Neural crest cell (in vitro differentiated cells): ENCODE results near the gene RAPGEF2. TPM values are rescaled to one million over a fixed set of nuclear protein-coding genes. Genes with fewer than 3 reads are reported as not detected.
"Not testable (repeated sequence)": the region's sequence is repeated elsewhere in the genome, so short reads cannot be mapped to it uniquely, and the experiment has no call there.

Experiments
- DNase-seq: peaks from one replicate; pipeline ENCODE4 v3.0.0; 2021; ENCODE audit warnings: low read depth, mixed read lengths, low spot score
- H3K27ac Mint-ChIP-seq: one replicate; pipeline ENCODE4 v1.8.0; 2021; ENCODE audit warnings: mild to moderate bottlenecking, mixed read lengths; ENCODE audit not compliant: unreplicated experiment
- H3K27me3 Mint-ChIP-seq: 2 replicates; pipeline ENCODE4 v1.8.0; 2021; ENCODE audit warnings: low read depth, mild to moderate bottlenecking, mixed read lengths
- H3K36me3 Mint-ChIP-seq: 2 replicates; pipeline ENCODE4 v1.8.0; 2021; ENCODE audit warnings: low read depth, mild to moderate bottlenecking, mixed read lengths
- H3K4me1 Mint-ChIP-seq: 2 replicates; pipeline ENCODE4 v1.8.0; 2021; ENCODE audit warnings: mixed read lengths
- H3K4me3 Mint-ChIP-seq: one replicate; pipeline ENCODE4 v1.8.0; 2021; ENCODE audit warnings: mild to moderate bottlenecking, mixed read lengths
- H3K9me3 Mint-ChIP-seq: 2 replicates; pipeline ENCODE4 v1.8.0; 2021; ENCODE audit warnings: mixed read lengths
- total RNA-seq: library from RNA; stranded (reverse); gene quantifications from 2 replicates; pipeline ENCODE4 v1.2.1, GENCODE V29; 2021
- TF ChIP-seq, protein P1 (sequence below): fragments of 200-600 bp; sonication (generic); conservative IDR thresholded peaks from 2 replicates; pipeline ENCODE4 v1.5.0; 2021; ENCODE audit warnings: antibody characterized with exemption, mild to moderate bottlenecking

The RAPGEF2 gene
- total RNA-seq, 1 donor from 2014 or later: 44.2 TPM

DNA sequence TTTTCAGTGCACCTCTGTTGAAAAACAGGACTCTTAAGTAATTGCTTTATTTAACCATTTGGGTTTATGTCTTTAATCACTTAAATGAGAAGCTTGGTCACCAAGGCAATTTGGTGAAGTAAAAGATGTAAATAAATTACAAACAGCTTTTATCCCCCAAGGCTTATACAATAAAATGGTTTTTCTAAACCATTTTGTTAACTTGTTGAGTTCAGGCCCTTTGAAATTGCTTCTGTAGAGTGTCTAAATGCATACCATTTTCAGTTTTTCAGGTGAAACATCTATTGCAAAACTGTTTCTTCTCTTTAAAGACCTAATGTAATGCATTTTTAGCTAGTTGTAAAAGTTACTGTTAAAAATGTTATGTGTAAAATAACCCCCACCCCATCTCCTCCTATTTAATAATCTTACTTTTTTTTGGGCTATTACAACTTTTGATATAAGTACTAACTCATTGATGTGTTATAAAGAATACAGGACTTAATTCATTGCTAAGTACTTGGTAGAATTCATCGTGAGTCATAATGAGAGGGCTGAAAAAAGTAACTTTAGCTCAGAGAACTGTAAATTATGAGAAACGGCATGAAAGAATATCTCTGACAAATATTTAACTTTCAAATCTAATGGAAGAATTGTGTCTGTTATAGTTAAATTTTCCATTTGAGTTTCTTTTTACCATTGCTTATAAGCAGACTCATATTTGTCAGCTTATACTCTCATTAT, 4.5 kb downstream of the RAPGEF2 start:
- H3K9me3 Mint-ChIP-seq: no peaks in the 10 kb centered on the region
- H3K4me1 Mint-ChIP-seq: peaks cover 43% of the 10 kb centered on the region
- H3K4me3 Mint-ChIP-seq: peak overlapping the region; percentile 68
- TF ChIP-seq, protein P1, sequence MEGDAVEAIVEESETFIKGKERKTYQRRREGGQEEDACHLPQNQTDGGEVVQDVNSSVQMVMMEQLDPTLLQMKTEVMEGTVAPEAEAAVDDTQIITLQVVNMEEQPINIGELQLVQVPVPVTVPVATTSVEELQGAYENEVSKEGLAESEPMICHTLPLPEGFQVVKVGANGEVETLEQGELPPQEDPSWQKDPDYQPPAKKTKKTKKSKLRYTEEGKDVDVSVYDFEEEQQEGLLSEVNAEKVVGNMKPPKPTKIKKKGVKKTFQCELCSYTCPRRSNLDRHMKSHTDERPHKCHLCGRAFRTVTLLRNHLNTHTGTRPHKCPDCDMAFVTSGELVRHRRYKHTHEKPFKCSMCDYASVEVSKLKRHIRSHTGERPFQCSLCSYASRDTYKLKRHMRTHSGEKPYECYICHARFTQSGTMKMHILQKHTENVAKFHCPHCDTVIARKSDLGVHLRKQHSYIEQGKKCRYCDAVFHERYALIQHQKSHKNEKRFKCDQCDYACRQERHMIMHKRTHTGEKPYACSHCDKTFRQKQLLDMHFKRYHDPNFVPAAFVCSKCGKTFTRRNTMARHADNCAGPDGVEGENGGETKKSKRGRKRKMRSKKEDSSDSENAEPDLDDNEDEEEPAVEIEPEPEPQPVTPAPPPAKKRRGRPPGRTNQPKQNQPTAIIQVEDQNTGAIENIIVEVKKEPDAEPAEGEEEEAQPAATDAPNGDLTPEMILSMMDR: no peak
- DNase-seq: no peak
- H3K36me3 Mint-ChIP-seq: no peaks in the 10 kb centered on the region
- peaks cover 1% of the 10 kb centered on the region for H3K27me3 Mint-ChIP-seq
- H3K27ac Mint-ChIP-seq: no peak overlapping the region

DNA sequence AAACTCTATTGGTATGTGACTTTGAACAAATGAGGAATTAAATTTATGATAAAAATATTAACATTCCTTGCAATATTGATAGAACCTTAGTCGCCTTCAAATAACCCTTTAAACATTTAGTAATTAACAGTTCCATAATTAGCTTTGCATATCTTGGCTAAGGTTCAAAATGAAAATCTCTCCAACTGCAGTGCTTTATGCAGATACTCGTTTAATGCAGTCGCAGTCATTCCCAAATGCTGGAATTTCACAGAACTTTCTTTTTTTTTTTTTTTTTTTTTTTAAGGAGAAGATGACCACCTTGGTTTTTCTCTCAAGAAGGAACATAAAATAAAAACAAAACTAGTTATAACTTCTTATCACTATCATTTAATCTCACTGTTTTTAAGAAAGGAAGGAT, 5.2 kb downstream of the RAPGEF2 start:
- H3K27ac Mint-ChIP-seq: no peak overlapping the region
- H3K4me1 Mint-ChIP-seq: peaks cover 42% of the 10 kb centered on the region
- H3K27me3 Mint-ChIP-seq: no peaks in the 10 kb centered on the region
- no peaks in the 10 kb centered on the region for H3K9me3 Mint-ChIP-seq
- no peaks in the 10 kb centered on the region for H3K36me3 Mint-ChIP-seq
- no peak for DNase-seq
- TF ChIP-seq, protein P1: no peak
- no peak overlapping the region for H3K4me3 Mint-ChIP-seq

DNA sequence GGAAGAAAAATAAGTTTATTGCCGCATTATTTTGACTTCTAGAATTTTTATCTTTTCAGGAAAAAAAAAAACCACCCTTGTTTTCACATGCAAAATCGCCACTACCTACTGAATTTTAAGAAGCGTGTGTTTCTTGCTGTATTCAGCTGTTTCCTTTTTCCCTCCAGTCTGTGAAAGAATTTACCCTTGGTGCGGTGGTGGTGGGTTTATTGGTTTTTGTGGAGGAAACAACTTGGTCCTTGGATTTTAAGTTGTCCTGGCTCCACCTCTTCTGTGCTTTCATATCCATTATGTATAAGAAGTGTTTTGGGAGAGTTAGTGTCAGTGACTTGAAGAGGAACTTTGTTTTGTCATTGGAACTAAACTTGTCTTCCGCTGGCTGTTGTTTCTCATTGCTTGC, 8.1 kb downstream of the RAPGEF2 start:
- no peak overlapping the region for H3K27ac Mint-ChIP-seq
- no peak overlapping the region for H3K4me3 Mint-ChIP-seq
- H3K4me1 Mint-ChIP-seq: peaks cover 24% of the 10 kb centered on the region
- TF ChIP-seq, protein P1: no peak
- DNase-seq: no peak
- H3K9me3 Mint-ChIP-seq: peaks cover 8% of the 10 kb centered on the region
- no peaks in the 10 kb centered on the region for H3K27me3 Mint-ChIP-seq
- peaks cover 5% of the 10 kb centered on the region for H3K36me3 Mint-ChIP-seq

DNA sequence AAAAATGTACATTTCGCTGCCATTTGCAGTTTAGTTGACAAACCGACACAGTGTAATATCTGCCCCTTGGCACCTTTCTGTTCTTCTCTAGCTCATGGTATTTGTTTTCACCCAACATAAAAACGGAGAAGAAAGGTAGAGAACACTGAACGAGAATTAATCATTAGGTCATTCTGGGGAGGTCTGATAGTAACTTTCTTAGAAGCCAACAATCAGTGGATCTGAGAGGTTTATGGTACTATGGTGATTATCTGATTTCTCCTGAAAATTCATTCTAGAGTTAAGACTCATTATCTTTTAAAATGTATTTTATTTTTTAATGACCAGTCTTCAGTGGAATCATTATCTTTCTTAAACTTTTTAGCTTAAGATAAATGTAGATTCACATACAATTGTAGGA, 8.5 kb downstream of the RAPGEF2 start:
- Mint-ChIP-seq H3K36me3 (peaks cover 9% of the 10 kb centered on the region), H3K4me1 (peaks cover 25% of the 10 kb centered on the region), H3K9me3 (peaks cover 8% of the 10 kb centered on the region), H3K4me3 (no peak overlapping the region), H3K27me3 (no peaks in the 10 kb centered on the region), H3K27ac (no peak overlapping the region)
- no peak for DNase-seq
- TF ChIP-seq, protein P1: no peak

DNA sequence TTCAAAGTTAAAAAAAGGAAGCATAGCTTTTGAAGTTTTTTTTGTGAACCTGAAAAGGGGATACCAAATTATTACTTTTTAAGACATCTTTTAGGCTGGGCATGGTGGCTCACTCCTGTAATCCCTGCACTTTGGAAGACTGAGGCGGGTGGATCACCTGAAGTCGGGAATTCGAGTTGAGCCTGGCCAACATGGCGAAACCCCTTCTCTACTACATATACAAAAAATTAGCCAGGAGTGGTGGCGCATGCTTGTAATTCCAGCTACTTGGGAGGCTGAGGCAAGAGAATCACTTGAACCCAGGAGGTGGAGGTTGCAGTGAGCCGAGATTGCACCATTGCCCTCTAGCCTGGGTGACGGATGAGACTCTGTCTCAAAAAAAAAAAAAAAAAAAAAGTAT, 10.5 kb downstream of the RAPGEF2 start:
- not testable (repeated sequence) for H3K9me3 Mint-ChIP-seq, H3K27me3 Mint-ChIP-seq, H3K4me3 Mint-ChIP-seq, H3K27ac Mint-ChIP-seq, DNase-seq
- Mint-ChIP-seq H3K36me3 (peaks cover 11% of the 10 kb centered on the region), H3K4me1 (peaks cover 15% of the 10 kb centered on the region)

DNA sequence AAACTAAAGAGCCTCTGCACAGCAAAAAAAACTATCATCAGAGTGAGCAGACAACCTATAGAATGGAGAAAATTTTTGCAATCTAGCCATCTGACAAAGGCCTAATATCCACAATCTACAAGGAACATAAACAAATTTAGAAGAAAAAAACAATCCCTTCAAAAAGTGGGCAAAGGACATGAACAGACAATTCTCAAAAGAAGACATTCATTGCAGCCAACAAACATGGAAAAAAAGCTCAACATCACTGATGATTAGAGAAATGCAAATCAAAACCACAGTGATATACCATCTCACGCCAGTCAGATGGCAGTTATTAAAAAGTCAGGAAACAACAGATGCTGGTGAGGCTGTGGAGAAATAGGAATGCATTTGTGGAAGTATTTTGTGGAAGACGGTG, 13.2 kb downstream of the RAPGEF2 start:
- not testable (repeated sequence) for H3K9me3 Mint-ChIP-seq, H3K27ac Mint-ChIP-seq, H3K27me3 Mint-ChIP-seq, H3K4me3 Mint-ChIP-seq, H3K4me1 Mint-ChIP-seq, DNase-seq
- H3K36me3 Mint-ChIP-seq: peaks cover 11% of the 10 kb centered on the region

DNA sequence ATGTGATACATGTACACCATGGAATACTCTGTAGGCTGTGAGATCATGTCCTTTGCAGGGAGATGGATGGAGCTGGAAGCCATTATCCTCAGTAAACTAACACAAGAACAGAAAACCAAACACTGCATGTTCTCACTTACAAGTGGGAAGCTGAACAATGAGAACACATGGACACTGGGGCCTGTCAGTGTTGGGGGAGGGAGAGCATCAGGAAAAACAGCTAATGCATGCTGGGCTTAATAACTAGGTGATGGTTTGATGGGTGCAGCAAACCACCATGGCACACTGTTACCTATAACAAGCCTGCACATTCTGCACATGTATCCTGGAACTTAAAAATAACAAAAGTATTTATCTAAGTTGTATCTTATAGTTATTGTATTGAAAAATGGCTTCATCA, 13.8 kb downstream of the RAPGEF2 start:
- not testable (repeated sequence) for H3K4me1 Mint-ChIP-seq, H3K4me3 Mint-ChIP-seq, DNase-seq, H3K27me3 Mint-ChIP-seq, H3K9me3 Mint-ChIP-seq
- peak overlapping the region; percentile 28 for H3K27ac Mint-ChIP-seq
- peaks cover 11% of the 10 kb centered on the region for H3K36me3 Mint-ChIP-seq
